ENCODE measurements around the gene PHYKPL. TPM values are rescaled to one million over a fixed set of nuclear protein-coding genes. Genes with fewer than 3 reads are reported as not detected.

Gene PHYKPL
- total RNA-seq, 2 experiments from 2014 or later = 60.4 to 62.1 TPM

DNA sequence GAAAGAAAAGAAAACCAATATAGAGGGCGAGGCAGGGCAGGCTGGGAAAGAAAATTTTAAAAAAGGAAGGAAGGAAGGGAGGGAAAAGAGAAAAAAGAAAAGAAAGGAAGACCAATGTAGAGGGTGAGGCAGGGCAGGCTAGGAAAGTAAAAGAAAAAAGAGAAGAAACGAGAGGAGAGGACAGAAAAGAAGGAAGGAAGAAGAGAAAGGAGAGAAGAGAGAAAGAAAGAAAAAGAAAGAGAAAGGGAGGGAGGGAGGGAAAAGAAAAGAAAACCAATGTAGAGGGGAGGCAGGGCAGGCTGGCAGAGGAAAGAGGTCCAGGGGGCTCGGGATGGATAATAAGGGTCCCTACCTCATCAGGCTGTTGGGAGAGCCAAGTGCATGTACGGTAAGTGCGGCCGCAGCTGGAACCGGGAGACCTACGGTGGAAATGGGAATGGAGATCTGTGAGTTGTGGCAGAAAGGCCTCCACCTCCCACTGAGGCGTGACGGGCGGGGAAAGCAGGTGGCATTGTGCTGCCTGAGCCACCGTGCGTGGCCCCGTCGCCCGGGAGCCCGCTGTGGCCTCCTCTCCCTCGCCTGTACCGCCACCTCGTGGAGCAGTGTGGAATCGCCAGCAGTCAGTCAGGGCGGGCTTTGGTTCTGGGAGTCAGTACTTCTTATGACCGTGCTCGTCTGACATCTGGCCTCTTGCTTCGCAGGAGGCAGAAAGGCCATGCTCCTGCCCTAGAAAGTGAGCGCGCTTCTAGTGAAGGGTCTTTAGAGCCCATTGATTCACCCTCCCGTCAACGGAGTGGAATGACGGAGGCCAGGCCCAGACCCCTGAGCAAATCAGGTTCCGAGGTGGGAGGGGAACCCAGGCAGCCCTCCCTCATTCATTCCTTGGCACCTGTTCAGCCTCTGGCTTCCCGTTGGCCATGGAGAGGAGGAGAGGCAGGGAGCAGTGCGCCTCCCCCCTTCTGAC is 68.5 kb downstream of the PHYKPL start:
- H3K27ac Mint-ChIP-seq = no peak overlapping the region
- peak overlapping the region; percentile 44 for H3K4me3 Mint-ChIP-seq
- TF ChIP-seq, protein P1, sequence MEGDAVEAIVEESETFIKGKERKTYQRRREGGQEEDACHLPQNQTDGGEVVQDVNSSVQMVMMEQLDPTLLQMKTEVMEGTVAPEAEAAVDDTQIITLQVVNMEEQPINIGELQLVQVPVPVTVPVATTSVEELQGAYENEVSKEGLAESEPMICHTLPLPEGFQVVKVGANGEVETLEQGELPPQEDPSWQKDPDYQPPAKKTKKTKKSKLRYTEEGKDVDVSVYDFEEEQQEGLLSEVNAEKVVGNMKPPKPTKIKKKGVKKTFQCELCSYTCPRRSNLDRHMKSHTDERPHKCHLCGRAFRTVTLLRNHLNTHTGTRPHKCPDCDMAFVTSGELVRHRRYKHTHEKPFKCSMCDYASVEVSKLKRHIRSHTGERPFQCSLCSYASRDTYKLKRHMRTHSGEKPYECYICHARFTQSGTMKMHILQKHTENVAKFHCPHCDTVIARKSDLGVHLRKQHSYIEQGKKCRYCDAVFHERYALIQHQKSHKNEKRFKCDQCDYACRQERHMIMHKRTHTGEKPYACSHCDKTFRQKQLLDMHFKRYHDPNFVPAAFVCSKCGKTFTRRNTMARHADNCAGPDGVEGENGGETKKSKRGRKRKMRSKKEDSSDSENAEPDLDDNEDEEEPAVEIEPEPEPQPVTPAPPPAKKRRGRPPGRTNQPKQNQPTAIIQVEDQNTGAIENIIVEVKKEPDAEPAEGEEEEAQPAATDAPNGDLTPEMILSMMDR (IDR thresholded peaks at IDR 0.05) = peak; percentile 98
- peaks cover 6% of the 10 kb centered on the region for H3K27me3 Mint-ChIP-seq
- H3K9me3 Mint-ChIP-seq = no peaks in the 10 kb centered on the region
- DNase-seq = peak; percentile 91
- intact Hi-C loops (cut with micrococcal nuclease) = loop anchor here (1.0 kb wide), 1 partner anchor 88 kb away; no protein-coding TSS in a partner anchor
- H3K4me1 Mint-ChIP-seq (ENCODE audit: low read depth) = peaks cover 6% of the 10 kb centered on the region
- no peaks in the 10 kb centered on the region for H3K36me3 Mint-ChIP-seq (ENCODE audit: low read depth)
- POLR2A ChIA-PET = no interaction called here
- CTCF ChIA-PET = interaction anchor here (0.7 to 4.1 kb wide), 8 partner anchors 9 to 88 kb away, joined by 4 to 56 read pairs (median 4); partner anchors contain the start of gene NHP2
- ATAC-seq = peak; percentile 100

DNA sequence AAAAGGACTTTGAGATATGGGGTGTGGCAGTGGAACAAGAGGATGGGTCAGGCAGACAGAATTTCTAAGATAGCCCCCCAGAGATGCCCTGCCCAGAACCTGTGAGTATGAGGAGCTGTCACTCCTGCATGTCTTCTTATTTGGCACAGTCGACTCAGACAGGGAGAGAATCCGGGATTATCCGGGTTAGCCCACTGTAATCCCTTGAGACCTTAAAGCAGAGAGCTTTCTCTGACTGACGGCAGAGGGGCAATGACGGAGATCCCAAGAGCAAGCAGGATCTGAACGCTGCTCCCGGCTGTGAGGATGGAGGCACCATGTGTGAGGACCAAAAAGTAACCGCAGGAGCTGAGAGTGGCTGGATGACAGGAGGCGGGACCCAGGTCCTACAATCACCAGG is 70.1 kb downstream of the PHYKPL start:
- Mint-ChIP-seq H3K4me3 (no peak overlapping the region), H3K36me3 (ENCODE audit: low read depth) (no peaks in the 10 kb centered on the region), H3K27me3 (peaks cover 6% of the 10 kb centered on the region), H3K27ac (no peak overlapping the region), H3K9me3 (no peaks in the 10 kb centered on the region), H3K4me1 (ENCODE audit: low read depth) (peaks cover 6% of the 10 kb centered on the region)
- ChIA-PET CTCF (interaction anchor here (2.0 to 4.1 kb wide), 4 partner anchors 8 to 87 kb away, joined by 5 to 56 read pairs (median 14); partner anchors contain the start of gene NHP2), POLR2A (interaction anchor here (0.9 to 1.4 kb wide), 3 partner anchors 10 to 96 kb away, joined by 3 to 8 read pairs (median 3); no protein-coding TSS in a partner anchor)
- intact Hi-C loops (cut with micrococcal nuclease) = no loop called here
- DNase-seq = no peak
- no peak for ATAC-seq
- TF ChIP-seq, protein P1 (IDR thresholded peaks at IDR 0.05) = no peak

DNA sequence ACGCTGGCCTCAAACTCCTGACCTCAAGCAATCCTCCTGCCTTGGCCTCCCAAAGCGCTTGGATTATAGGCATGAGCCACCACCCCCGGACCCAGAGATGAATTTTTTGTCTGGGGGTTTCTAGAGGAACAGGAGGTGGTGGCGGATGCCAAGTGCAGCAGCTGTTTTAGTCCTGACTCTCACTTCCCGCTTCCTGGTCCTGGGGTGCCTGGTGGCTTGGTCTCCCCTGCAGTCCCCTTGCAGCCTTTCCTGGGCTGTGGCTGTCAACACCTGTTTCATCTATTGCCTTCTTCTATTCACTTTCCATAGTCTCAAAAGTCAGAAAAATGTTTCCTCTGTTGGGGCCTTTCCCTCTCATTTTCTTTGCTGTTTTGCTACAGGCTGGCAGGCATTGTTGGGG is 72.4 kb downstream of the PHYKPL start:
- ATAC-seq (no peak), DNase-seq (no peak)
- ChIA-PET POLR2A (no interaction called here), CTCF (interaction anchor here (1.0 to 20.3 kb wide), 2 partner anchors 11 to 85 kb away, joined by 3 to 319 read pairs; no protein-coding TSS in a partner anchor)
- H3K9me3 Mint-ChIP-seq = no peaks in the 10 kb centered on the region
- intact Hi-C loops (cut with micrococcal nuclease) = no loop called here
- H3K27ac Mint-ChIP-seq = no peak overlapping the region
- H3K4me3 Mint-ChIP-seq = no peak overlapping the region
- peaks cover 6% of the 10 kb centered on the region for H3K4me1 Mint-ChIP-seq (ENCODE audit: low read depth)
- peaks cover 5% of the 10 kb centered on the region for H3K27me3 Mint-ChIP-seq
- no peaks in the 10 kb centered on the region for H3K36me3 Mint-ChIP-seq (ENCODE audit: low read depth)
- TF ChIP-seq, protein P1 (IDR thresholded peaks at IDR 0.05) = no peak

Other genes starting within 250 kb of the PHYKPL start
- gene PROP1, start 236.6 kb downstream of the PHYKPL start, total RNA-seq = not detected
- 10 to 100 TPM; 33.2 to 33.4 TPM for gene N4BP3, start 119.3 kb downstream of the PHYKPL start, total RNA-seq
- 10 to 100 TPM; 32.9 to 33.4 TPM for gene RMND5B, start 101.8 kb downstream of the PHYKPL start, total RNA-seq
- 100 to 1,000 TPM; 287 to 296 TPM for gene NHP2, start 78.9 kb downstream of the PHYKPL start, total RNA-seq
- gene GMCL2, start 45.4 kb downstream of the PHYKPL start, total RNA-seq = not detected
- gene HNRNPAB, start 28.3 kb downstream of the PHYKPL start, total RNA-seq = 100 to 1,000 TPM; 392 to 399 TPM

All from activated CD8-positive, alpha-beta T cell treated with anti-CD3 and anti-CD28 coated beads for 36 hours (primary cell).